ENCODE measurements around the gene GNAQ.

The GNAQ gene

GRCh38 chr9:77946969-77947620 is 84.5 kb downstream of the GNAQ start:
- peak in 33 of 58 donors; percentile 6 to 55 (median 22) for DNase-seq

GRCh38 chr9:77946296-77946695 is 85.3 kb downstream of the GNAQ start:
- DNase-seq: no peak

GRCh38 chr9:77945798-77946197 is 85.8 kb downstream of the GNAQ start:
- DNase-seq: no peak

GRCh38 chr9:77944556-77945243 is 86.9 kb downstream of the GNAQ start:
- peak in 1 of 58 donors; percentile 11 for DNase-seq

- DNase-seq: no peak
Measured at GRCh38 chr9:77943057-77943456, 88.6 kb downstream of the GNAQ start.

GRCh38 chr9:77939149-77939668 is 92.4 kb downstream of the GNAQ start:
- DNase-seq: no peak

- DNase-seq: no peak
Measured at GRCh38 chr9:77938163-77938562, 93.4 kb downstream of the GNAQ start.

GRCh38 chr9:77935974-77936373 is 95.6 kb downstream of the GNAQ start:
- DNase-seq: no peak

- DNase-seq: no peak
Measured at GRCh38 chr9:77935211-77935610, 96.4 kb downstream of the GNAQ start.

- DNase-seq: no peak
Measured at GRCh38 chr9:77933976-77934375, 97.6 kb downstream of the GNAQ start.

GRCh38 chr9:77933019-77933418 is 98.6 kb downstream of the GNAQ start:
- no peak for DNase-seq

- no peak for DNase-seq
Measured at GRCh38 chr9:77929942-77930341, 101.7 kb downstream of the GNAQ start.

GRCh38 chr9:77927265-77927664 is 104.3 kb downstream of the GNAQ start:
- DNase-seq: no peak

GRCh38 chr9:77926371-77926878 is 105.2 kb downstream of the GNAQ start:
- no peak for DNase-seq

- DNase-seq: no peak
Measured at GRCh38 chr9:77922591-77922990, 109.0 kb downstream of the GNAQ start.

- no peak for DNase-seq
Measured at GRCh38 chr9:77917800-77918199, 113.8 kb downstream of the GNAQ start.

GRCh38 chr9:77916820-77917219 is 114.8 kb downstream of the GNAQ start:
- no peak for DNase-seq

GRCh38 chr9:77916410-77916819 is 115.2 kb downstream of the GNAQ start:
- no peak for DNase-seq

GRCh38 chr9:77915744-77916143 is 115.9 kb downstream of the GNAQ start:
- no peak for DNase-seq

- DNase-seq: no peak
Measured at GRCh38 chr9:77912895-77913693, 118.5 kb downstream of the GNAQ start.

GRCh38 chr9:77911928-77912327 is 119.7 kb downstream of the GNAQ start:
- no peak for DNase-seq

- DNase-seq: peak in 1 of 58 donors; percentile 23
Measured at GRCh38 chr9:77910194-77910621, 121.4 kb downstream of the GNAQ start.
